GM12878 (cell line): ENCODE data around the gene CARS2. TPM values are rescaled to one million over a fixed set of nuclear protein-coding genes. Genes with fewer than 3 reads are reported as not detected.

ENCODE experiments used
- ATAC-seq: fragments of 200-7000 bp; cut with Tn5 transposase; 3 replicates; pipeline ENCODE4 v1.9.1; 2020; ENCODE audit warnings: mild to moderate bottlenecking, moderate library complexity
- BruUV-seq: library from RNA; stranded (reverse); fragments of 400-500 nt; replicated peaks from 2 replicates; lab custom pipeline; 2021; lab: Mats Ljungman, UMichigan
- CTCF ChIA-PET: fragments of 300-600 bp; sonication (Branson Sonifier 250); formaldehyde crosslinking; extraction: SDS; loops from one replicate; lab custom pipeline; 2021; ENCODE audit warnings: inconsistent platforms; lab: Yijun Ruan, JAX
- POLR2A ChIA-PET: fragments of 350-600 bp; formaldehyde crosslinking; extraction: SDS; loops from one replicate; lab custom pipeline; 2021; ENCODE audit warnings: inconsistent platforms; lab: Charles Lee
- RAD21 ChIA-PET: fragments of 300-600 bp; sonication (Branson Sonifier 250); formaldehyde crosslinking; loops from one replicate; lab custom pipeline; 2023; ENCODE audit warnings: antibody characterized with exemption; ENCODE audit not compliant: unreplicated experiment; lab: Charles Lee
- SMC1A ChIA-PET: fragments of 300-600 bp; sonication (Branson Sonifier 250); formaldehyde crosslinking; loops from one replicate; lab custom pipeline; 2023; ENCODE audit not compliant: unreplicated experiment, uncharacterized antibody; lab: Charles Lee
- DNase-seq: peaks from one replicate; pipeline ENCODE4 v3.0.0-alpha.2; 2011; ENCODE audit warnings: low read depth, low spot score
- FAIRE-seq: peaks from 3 replicates; lab custom pipeline; 2011; peaks lifted over from hg19 to GRCh38; lab: Jason Lieb, UNC
- H2AFZ ChIP-seq: 2 replicates; pipeline ENCODE4 v1.6.0; 2011; ENCODE audit warnings: low read depth, low read length, control low read depth; ENCODE audit not compliant: control insufficient read depth
- H3K27ac ChIP-seq: 2 replicates; pipeline ENCODE4 v1.5.1; 2011; ENCODE audit warnings: control low read depth; ENCODE audit not compliant: control insufficient read depth, insufficient read depth
- H3K27me3 ChIP-seq, 2 experiments: replicated peaks in 1 of 2; 2 replicates each; pipeline versions ENCODE4 v1.6.0 to v1.6.1; 2011; ENCODE audit warnings: low read length in 1 of 2; ENCODE audit not compliant: control insufficient read depth in 2 of 2, insufficient read depth in 2 of 2
- H3K36me3 ChIP-seq, 2 experiments: 2 replicates each; pipeline ENCODE4 v1.5.1; 2011; ENCODE audit warnings: low read length in 1 of 2; ENCODE audit not compliant: control insufficient read depth in 2 of 2, insufficient read depth in 2 of 2
- H3K4me1 ChIP-seq: 2 replicates; pipeline ENCODE4 v1.6.1; 2011; ENCODE audit warnings: mild to moderate bottlenecking, low read length, moderate library complexity, mixed read lengths; ENCODE audit not compliant: control insufficient read depth, insufficient read depth
- H3K4me2 ChIP-seq: 2 replicates; pipeline ENCODE4 v1.6.0; 2011; ENCODE audit warnings: control low read depth; ENCODE audit not compliant: control insufficient read depth, insufficient read depth
- H3K4me3 ChIP-seq: fragments of 200-600 bp; sonication (generic); 2 replicates; pipeline ENCODE4 v1.5.1; 2016
- H3K79me2 ChIP-seq: 2 replicates; pipeline ENCODE4 v1.6.0; 2011; ENCODE audit warnings: low read length; ENCODE audit not compliant: control insufficient read depth, insufficient read depth
- H3K9ac ChIP-seq: 2 replicates; pipeline ENCODE4 v1.8.0; 2011; ENCODE audit warnings: low read length, control low read depth, mixed read lengths; ENCODE audit not compliant: control insufficient read depth, insufficient read depth
- H3K9me3 ChIP-seq: replicated peaks from 3 replicates; pipeline ENCODE4 v1.5.1; 2011; ENCODE audit warnings: mild to moderate bottlenecking, low read length; ENCODE audit not compliant: control insufficient read depth, insufficient read depth
- H4K20me1 ChIP-seq: 2 replicates; pipeline ENCODE4 v1.6.0; 2011; ENCODE audit not compliant: control insufficient read depth, insufficient read depth
- ATF7 ChIP-seq: fragments of 450-650 bp; IDR thresholded peaks from 2 replicates; pipeline ENCODE4 v1.6.1; 2016; ENCODE audit warnings: low read depth, mild to moderate bottlenecking
- CBX5 ChIP-seq: sonication (generic); IDR thresholded peaks from 2 replicates; pipeline ENCODE4 v1.6.1; 2016; ENCODE audit warnings: low read depth, moderate library complexity, mild to moderate bottlenecking, inconsistent platforms
- DPF2 ChIP-seq: fragments of 450-650 bp; IDR thresholded peaks from 2 replicates; pipeline ENCODE4 v1.6.1; 2017; ENCODE audit warnings: mild to moderate bottlenecking
- IKZF1 ChIP-seq: fragments of 450-650 bp; conservative IDR thresholded peaks from 2 replicates; pipeline ENCODE4 v1.6.1; 2017; ENCODE audit warnings: antibody characterized with exemption, mild to moderate bottlenecking
- IKZF2 ChIP-seq, 2 experiments: fragments of 450-650 bp; IDR thresholded peaks; 2 replicates each; pipeline ENCODE4 v1.6.1; 2017; ENCODE audit warnings: mild to moderate bottlenecking in 2 of 2, moderate library complexity in 2 of 2
- NFIC ChIP-seq: IDR thresholded peaks from 2 replicates; pipeline ENCODE4 v1.6.1; 2012; ENCODE audit warnings: low read depth, mild to moderate bottlenecking, inconsistent platforms, low read length, moderate library complexity
- RAD51 ChIP-seq: fragments of 450-650 bp; IDR thresholded peaks from 2 replicates; pipeline ENCODE4 v1.6.1; 2016; ENCODE audit warnings: moderate library complexity, mild to moderate bottlenecking, inconsistent platforms
- SPI1 ChIP-seq: IDR thresholded peaks from 2 replicates; pipeline ENCODE4 v1.6.1; 2011; ENCODE audit warnings: low read depth, mild to moderate bottlenecking, low read length, moderate library complexity, borderline replicate concordance; ENCODE audit not compliant: insufficient read depth
- TCF7 ChIP-seq: IDR thresholded peaks from 2 replicates; pipeline ENCODE4 v1.6.1; 2014; ENCODE audit warnings: antibody characterized with exemption, borderline replicate concordance
- ZNF24 ChIP-seq: fragments of 450-650 bp; IDR thresholded peaks from 2 replicates; pipeline ENCODE4 v1.6.1; 2017; ENCODE audit warnings: antibody characterized with exemption, mild to moderate bottlenecking
- WGBS: methylation state at CpG from one replicate; pipeline ENCODE4 v1.1.6; 2016; ENCODE audit warnings: low lambda C conversion rate; ENCODE audit not compliant: insufficient replicate concordance, insufficient coverage; ENCODE audit errors: missing lambda C conversion rate; 5-methylcytosine and 5-hydroxymethylcytosine counted together
- in situ Hi-C: fragments of 300-500 bp; cut with MboI; formaldehyde crosslinking; loops from 9 replicates; pipeline ENCODE4 v1.14.3; 2018; ENCODE audit warnings: mixed read lengths
- intact Hi-C: fragments of 100-400 bp; cut with micrococcal nuclease; formaldehyde crosslinking; loops from one replicate; pipeline ENCODE4 v1.14.2; 2022; ENCODE audit not compliant: unreplicated experiment
- polyA plus RNA-seq, 11 experiments: library from polyadenylated mRNA; depleted of rRNA in 4 of 11; unstranded in 6 of 11; stranded (reverse) in 5 of 11; fragments of >200 nt; fragmentation: Nextera tagmentation in 4 of 11; fragmentation: Illumina TruSeq in 1 of 11; extraction: Ambion mirVana in 4 of 11; extraction: Trizol in 1 of 11; gene quantifications; 1 replicate in 1 of 11; 2 replicates in 10 of 11; pipeline versions ENCODE4 v1.2.1 to v1.2.3, GENCODE V29; 2011 to 2016; ENCODE audit warnings: inconsistent platforms in 2 of 11, missing spikeins in 2 of 11, low read depth in 1 of 11
- total RNA-seq, 4 experiments: library from RNA; depleted of rRNA in 3 of 4; stranded (reverse); fragments of >200 nt in 3 of 4; fragmentation: Illumina TruSeq in 1 of 4; extraction: Trizol in 1 of 4; gene quantifications; 2 replicates each; pipeline versions ENCODE4 v1.2.1 to v1.2.3, GENCODE V29; 2013 to 2021
- TF ChIP-seq, protein P1 (sequence below): fragments of 450-650 bp; IDR thresholded peaks from 2 replicates; pipeline ENCODE4 v1.6.1; 2016; ENCODE audit warnings: mild to moderate bottlenecking
- TF ChIP-seq, protein P2 (sequence below): IDR thresholded peaks from 2 replicates; pipeline ENCODE4 v1.6.1; 2012; ENCODE audit warnings: low read length, inconsistent platforms

CARS2 gene
- total and polyA plus RNA-seq, 10 of the 15 experiments (the other 5 are each of a cell fraction or from before 2014, with no cell fraction given): 4.2 to 101 (median 61.5) TPM

DNA sequence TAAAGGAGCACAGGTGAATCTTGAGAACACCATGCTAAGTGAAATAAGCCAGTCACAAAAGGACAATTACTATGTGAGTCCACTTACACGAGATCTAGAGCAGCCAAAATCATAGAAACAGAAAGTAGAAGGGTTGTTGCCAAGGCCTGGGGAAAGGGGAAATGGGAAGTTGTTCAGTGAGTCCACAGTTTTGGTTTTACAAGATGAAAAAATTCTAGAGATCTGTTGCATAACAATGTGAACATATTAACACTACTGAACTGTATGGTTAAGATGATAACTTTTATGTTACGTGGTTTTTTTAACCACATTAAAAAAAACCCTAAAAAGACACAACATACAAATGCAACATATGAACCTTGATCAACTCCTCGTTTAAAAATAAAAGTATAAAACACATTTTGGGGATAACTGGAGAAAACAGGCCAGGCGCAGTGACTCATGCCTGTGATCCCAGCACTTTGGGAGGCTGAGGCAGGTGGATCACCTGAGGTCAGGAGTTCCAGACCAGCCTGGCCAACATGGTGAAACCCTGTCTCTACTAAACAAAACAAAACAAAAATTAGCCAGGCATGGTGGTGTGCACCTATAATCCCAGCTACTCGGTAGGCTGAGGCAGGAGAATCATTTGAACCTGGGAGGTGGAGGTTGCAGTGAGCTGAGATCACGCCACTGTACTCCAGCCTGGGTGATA lies 47.6 kb downstream of the CARS2 start (continued):
- TF ChIP-seq, protein P1, sequence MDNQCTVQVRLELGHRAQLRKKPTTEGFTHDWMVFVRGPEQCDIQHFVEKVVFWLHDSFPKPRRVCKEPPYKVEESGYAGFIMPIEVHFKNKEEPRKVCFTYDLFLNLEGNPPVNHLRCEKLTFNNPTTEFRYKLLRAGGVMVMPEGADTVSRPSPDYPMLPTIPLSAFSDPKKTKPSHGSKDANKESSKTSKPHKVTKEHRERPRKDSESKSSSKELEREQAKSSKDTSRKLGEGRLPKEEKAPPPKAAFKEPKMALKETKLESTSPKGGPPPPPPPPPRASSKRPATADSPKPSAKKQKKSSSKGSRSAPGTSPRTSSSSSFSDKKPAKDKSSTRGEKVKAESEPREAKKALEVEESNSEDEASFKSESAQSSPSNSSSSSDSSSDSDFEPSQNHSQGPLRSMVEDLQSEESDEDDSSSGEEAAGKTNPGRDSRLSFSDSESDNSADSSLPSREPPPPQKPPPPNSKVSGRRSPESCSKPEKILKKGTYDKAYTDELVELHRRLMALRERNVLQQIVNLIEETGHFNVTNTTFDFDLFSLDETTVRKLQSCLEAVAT: peak; percentile 70; the same call in 1 of the 2 replicates
- TF ChIP-seq CBX5: 0 out of 2 replicates have a peak, but pooled peaks have one; percentile 68
- peak; percentile 73 for TF ChIP-seq IKZF1
- peak; percentile 98 for TF ChIP-seq SPI1
- peak; percentile 10; the same call in 1 of the 2 replicates for TF ChIP-seq ZNF24
- 0 out of 2 replicates have a peak, but pooled peaks have one; percentile 5 for TF ChIP-seq RAD51
- TF ChIP-seq IKZF2 (IDR thresholded peaks at IDR 0.05): peak; percentile 89 to 90
- TF ChIP-seq TCF7: peak; percentile 52; the same call in 1 of the 2 replicates
- TF ChIP-seq ATF7: peak; percentile 48

DNA sequence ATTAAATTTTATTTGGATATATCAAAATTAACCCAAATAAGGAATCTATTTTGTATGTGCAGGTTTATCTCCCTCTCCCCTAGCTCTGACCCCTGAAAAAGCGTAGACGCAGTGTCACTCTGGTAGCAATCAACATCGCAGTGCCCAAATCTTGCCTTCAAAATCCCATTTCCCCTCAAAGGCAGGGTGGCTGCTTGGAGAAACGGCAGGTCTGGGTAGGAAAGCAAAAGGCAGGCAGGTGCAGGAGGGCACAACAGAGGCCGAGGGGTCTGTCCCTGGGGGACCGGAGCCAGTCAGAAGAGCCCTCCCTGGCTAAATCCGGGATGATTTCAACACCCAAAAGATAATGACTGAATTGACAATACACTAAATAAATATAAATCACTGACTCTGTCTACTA lies 48.7 kb downstream of the CARS2 start:
- intact Hi-C loops: no loop called here
- peaks cover 9 to 10% of the 10 kb centered on the region in 2 experiments for H3K36me3 ChIP-seq
- ATAC-seq: no peak
- WGBS: 98% methylated on average over 7 of the region's 7 CpGs
- no peak overlapping the region for H3K9ac ChIP-seq
- H3K4me3 ChIP-seq: no peak overlapping the region
- SMC1A ChIA-PET: interaction anchor here (0.7 to 1.1 kb wide), 3 partner anchors 20 to 62 kb away, joined by 3 to 4 read pairs (median 4); no protein-coding TSS in a partner anchor
- POLR2A ChIA-PET: interaction anchor here (1.2 to 1.5 kb wide), 2 partner anchors 19 to 48 kb away, joined by 3 read pairs; partner anchors contain the start of gene CARS2
- CTCF ChIA-PET: interaction anchor here (0.6 to 1.1 kb wide), 4 partner anchors 12 to 150 kb away, joined by 3 read pairs; no protein-coding TSS in a partner anchor
- no peak for DNase-seq
- no peaks in the 10 kb centered on the region for H4K20me1 ChIP-seq
- no peak for FAIRE-seq
- no peaks in the 10 kb centered on the region for H3K27me3 ChIP-seq
- in situ Hi-C loops: no loop called here
- no peak overlapping the region for H2AFZ ChIP-seq
- H3K27ac ChIP-seq: 0 out of 2 replicates have a peak overlapping the region, but pooled peaks have one; percentile 3
- RAD21 ChIA-PET: interaction anchor here (0.5 to 1.6 kb wide), 3 partner anchors 19 to 418 kb away, joined by 3 to 6 read pairs (median 3); no protein-coding TSS in a partner anchor
- H3K4me1 ChIP-seq: peaks cover 27% of the 10 kb centered on the region
- H3K9me3 ChIP-seq: no peaks in the 10 kb centered on the region; the same call in 2 of the 3 replicates
- no peak for TF ChIP-seq DPF2
- TF ChIP-seq NFIC: no peak
- TF ChIP-seq, protein P2, sequence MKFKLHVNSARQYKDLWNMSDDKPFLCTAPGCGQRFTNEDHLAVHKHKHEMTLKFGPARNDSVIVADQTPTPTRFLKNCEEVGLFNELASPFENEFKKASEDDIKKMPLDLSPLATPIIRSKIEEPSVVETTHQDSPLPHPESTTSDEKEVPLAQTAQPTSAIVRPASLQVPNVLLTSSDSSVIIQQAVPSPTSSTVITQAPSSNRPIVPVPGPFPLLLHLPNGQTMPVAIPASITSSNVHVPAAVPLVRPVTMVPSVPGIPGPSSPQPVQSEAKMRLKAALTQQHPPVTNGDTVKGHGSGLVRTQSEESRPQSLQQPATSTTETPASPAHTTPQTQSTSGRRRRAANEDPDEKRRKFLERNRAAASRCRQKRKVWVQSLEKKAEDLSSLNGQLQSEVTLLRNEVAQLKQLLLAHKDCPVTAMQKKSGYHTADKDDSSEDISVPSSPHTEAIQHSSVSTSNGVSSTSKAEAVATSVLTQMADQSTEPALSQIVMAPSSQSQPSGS: no peak
- no peak overlapping the region for H3K4me2 ChIP-seq
- H3K79me2 ChIP-seq: peaks cover 2% of the 10 kb centered on the region
- no TSS peak for BruUV-seq
